T-helper 2 cell treated with Interferon-gamma antibody and Interleukin-4, amounts not matched to agents 5 μg/mL and 100 μg/mL, for 36 hours (primary cell): Measurements from ENCODE around the gene CCDC91.

Source experiments
- DNase-seq: peaks from one replicate; pipeline ENCODE4 v3.0.0; 2021; ENCODE audit warnings: low spot score
- H3K27ac Mint-ChIP-seq: one replicate; pipeline ENCODE4 v1.8.0; 2021; ENCODE audit warnings: mild to moderate bottlenecking, mixed read lengths
- H3K27me3 Mint-ChIP-seq: one replicate; pipeline ENCODE4 v1.8.0; 2021; ENCODE audit warnings: low read depth, mixed read lengths
- H3K36me3 Mint-ChIP-seq: one replicate; pipeline ENCODE4 v1.8.0; 2021; ENCODE audit warnings: low read depth, mixed read lengths
- H3K4me1 Mint-ChIP-seq: one replicate; pipeline ENCODE4 v1.8.0; 2021; ENCODE audit warnings: low read depth, mixed read lengths
- H3K4me3 Mint-ChIP-seq: one replicate; pipeline ENCODE4 v1.8.0; 2022; ENCODE audit warnings: mild to moderate bottlenecking, moderate library complexity, mixed read lengths
- H3K9me3 Mint-ChIP-seq: one replicate; pipeline ENCODE4 v1.8.0; 2021; ENCODE audit warnings: mixed read lengths

CCDC91 gene

DNA sequence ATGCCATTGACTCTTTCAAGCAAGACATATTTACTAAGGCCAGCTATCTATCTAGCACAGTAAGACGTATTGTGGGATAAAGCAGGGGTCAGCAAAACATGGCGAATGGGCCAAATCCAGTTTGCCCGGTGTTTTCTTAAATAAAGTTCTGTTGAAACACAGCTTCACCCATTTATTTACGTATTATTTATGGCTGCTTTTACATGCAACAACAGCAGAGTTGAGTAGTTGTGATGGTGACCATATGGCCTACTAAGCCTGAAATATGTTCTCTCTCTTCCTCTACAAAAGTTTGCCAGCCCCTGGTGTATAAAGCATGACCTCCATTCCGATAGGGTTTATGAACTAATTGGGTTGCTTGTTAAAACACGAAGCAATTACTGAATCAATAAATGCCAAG, 322.1 kb downstream of the CCDC91 start:
- H3K4me1 Mint-ChIP-seq, result no peaks in the 10 kb centered on the region
- no peak overlapping the region for H3K27ac Mint-ChIP-seq
- no peaks in the 10 kb centered on the region for H3K36me3 Mint-ChIP-seq
- H3K27me3 Mint-ChIP-seq, result no peaks in the 10 kb centered on the region
- H3K4me3 Mint-ChIP-seq, result no peak overlapping the region
- DNase-seq, result no peak
- peaks cover 7% of the 10 kb centered on the region for H3K9me3 Mint-ChIP-seq

DNA sequence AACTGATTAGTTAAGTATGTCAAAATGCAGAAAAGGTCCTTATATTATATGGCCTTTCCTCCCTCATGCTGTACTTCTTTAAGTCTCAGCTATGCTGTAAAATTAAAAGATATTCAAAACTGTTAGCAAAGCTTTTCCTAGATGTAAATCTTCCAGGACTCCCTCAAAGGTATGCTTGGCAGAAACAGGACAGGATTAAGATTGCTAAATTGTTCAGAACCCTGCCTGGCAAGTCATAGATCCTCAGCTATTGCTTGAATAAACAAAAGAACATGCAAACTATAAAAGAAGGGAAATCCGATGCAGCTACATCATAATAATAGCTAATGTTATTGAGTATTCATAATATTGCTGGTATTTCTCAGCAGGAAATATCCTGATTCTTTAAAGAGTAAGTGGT, 322.6 kb downstream of the CCDC91 start:
- Mint-ChIP-seq H3K4me1 (no peaks in the 10 kb centered on the region), H3K27ac (no peak overlapping the region), H3K4me3 (no peak overlapping the region), H3K36me3 (no peaks in the 10 kb centered on the region), H3K9me3 (peaks cover 7% of the 10 kb centered on the region), H3K27me3 (no peaks in the 10 kb centered on the region)
- no peak for DNase-seq

DNA sequence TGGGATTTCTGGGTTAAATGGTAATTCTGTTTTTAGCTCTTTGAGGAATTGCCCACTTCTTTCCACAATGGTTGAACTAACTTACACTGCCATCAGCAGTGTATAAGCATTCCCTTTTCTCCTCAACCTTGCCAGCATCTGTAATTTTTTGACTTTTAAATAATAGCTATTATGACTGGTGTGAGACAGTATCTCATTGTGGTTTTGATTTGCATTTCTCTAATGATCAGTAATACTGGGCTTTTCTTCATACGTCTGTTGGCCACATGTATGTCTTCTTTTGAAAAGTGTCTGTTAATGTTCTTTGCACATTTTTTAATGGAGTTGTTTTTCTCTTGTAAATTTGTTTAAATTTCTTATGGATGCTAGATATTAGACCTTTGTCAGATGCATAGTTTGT, 323.7 kb downstream of the CCDC91 start:
- no peak overlapping the region for H3K4me3 Mint-ChIP-seq
- no peaks in the 10 kb centered on the region for H3K4me1 Mint-ChIP-seq
- no peaks in the 10 kb centered on the region for H3K27me3 Mint-ChIP-seq
- no peak overlapping the region for H3K27ac Mint-ChIP-seq
- peaks cover 12% of the 10 kb centered on the region for H3K9me3 Mint-ChIP-seq
- DNase-seq, result no peak
- no peaks in the 10 kb centered on the region for H3K36me3 Mint-ChIP-seq

DNA sequence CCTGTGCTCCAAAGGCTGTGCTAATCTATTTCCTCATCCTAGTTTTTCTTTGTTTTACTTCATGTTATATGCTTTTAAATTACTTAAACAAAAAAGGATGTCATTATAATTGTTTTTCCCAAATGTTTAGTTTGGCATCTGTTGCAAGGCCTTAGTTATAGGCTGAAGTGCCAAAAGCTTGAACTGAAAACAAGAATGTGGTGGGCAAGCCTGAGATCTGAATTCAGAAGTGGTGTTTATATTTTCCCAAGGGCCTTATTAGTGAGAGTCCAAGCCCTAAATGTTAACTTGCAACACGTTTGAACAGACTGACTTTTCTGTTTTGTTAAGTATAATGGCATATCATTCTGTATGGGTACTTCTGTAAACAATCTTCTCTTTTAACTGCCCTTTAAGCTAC, 326.8 kb downstream of the CCDC91 start:
- Mint-ChIP-seq H3K4me1 (no peaks in the 10 kb centered on the region), H3K36me3 (no peaks in the 10 kb centered on the region), H3K27me3 (no peaks in the 10 kb centered on the region), H3K9me3 (peaks cover 24% of the 10 kb centered on the region), H3K4me3 (no peak overlapping the region), H3K27ac (no peak overlapping the region)
- DNase-seq, result no peak

DNA sequence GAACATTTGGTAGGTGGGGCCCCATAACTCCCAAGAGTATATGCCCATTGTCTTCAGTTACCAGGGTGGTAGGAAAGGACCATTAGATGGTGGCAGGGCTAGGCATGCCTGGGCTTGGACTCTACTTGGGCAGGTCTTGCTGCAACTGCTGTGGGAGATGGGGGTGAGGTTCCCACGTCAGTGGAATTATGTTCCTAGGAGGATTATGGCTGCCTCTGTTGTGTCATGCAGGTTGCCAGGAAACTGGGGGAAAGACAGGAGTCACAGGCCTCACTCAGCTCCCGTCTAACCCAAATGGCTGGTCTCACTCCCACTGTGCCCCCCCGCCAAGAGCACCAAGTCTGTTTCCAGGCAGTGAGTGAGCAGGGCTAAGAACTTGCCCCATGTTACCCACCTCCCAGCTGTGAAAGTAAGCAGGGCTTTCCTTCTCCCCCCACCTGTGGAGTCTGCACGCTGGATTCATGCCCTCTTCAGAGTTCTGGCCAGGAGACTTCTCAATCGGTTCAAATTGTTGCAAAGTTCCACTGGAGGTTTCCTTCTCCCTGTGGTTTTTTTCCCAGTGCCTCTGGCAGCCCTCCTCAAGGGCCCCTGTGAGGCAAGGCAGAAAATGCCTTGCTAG, 337.5 kb downstream of the CCDC91 start:
- H3K36me3 Mint-ChIP-seq, result no peaks in the 10 kb centered on the region
- H3K4me3 Mint-ChIP-seq, result no peak overlapping the region
- no peak for DNase-seq
- no peaks in the 10 kb centered on the region for H3K27me3 Mint-ChIP-seq
- no peak overlapping the region for H3K27ac Mint-ChIP-seq
- H3K4me1 Mint-ChIP-seq, result peaks cover 4% of the 10 kb centered on the region
- H3K9me3 Mint-ChIP-seq, result peaks cover 23% of the 10 kb centered on the region

DNA sequence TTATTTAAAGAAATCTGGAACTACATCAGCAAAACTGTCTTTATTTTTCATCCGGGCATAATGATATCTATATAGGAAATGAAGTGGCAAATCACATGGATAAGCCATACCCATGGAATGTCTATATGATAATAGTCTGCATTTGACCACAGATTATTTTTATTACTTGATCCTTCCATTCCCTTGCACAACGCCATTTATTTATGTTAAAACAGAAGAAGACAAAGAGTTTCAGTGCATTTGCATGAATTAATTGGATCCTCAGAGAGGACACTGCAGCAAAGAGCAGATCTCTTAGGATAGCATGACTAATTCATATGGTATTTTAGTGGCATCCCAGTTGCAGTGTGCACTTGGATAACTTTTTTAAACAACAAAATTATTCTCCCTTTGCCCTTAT, 345.0 kb downstream of the CCDC91 start:
- peaks cover 4% of the 10 kb centered on the region for H3K9me3 Mint-ChIP-seq
- no peak for DNase-seq
- H3K36me3 Mint-ChIP-seq, result peaks cover 2% of the 10 kb centered on the region
- H3K4me3 Mint-ChIP-seq, result no peak overlapping the region
- no peak overlapping the region for H3K27ac Mint-ChIP-seq
- H3K27me3 Mint-ChIP-seq, result no peaks in the 10 kb centered on the region
- H3K4me1 Mint-ChIP-seq, result no peaks in the 10 kb centered on the region

DNA sequence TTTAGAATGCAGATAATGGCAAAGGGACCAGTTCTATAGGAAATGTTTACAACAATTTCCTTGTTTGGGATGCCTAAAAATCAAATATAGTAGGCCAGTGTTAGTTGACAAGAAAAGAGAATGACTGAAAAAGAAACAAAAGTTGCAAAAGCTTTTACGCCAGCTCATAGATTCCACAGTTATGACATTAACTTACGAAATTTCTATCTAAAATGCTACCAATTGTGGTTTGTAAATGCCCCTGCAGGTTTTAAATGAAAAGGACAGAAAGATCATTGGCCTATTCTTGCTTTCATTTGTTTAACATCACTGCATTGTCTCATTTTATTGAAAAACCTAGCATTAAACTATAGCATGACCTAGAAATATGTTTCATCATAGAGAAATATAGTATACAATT, 345.8 kb downstream of the CCDC91 start:
- Mint-ChIP-seq H3K27me3 (no peaks in the 10 kb centered on the region), H3K36me3 (peaks cover 2% of the 10 kb centered on the region), H3K27ac (no peak overlapping the region), H3K4me1 (no peaks in the 10 kb centered on the region), H3K9me3 (peaks cover 4% of the 10 kb centered on the region), H3K4me3 (no peak overlapping the region)
- DNase-seq, result no peak

DNA sequence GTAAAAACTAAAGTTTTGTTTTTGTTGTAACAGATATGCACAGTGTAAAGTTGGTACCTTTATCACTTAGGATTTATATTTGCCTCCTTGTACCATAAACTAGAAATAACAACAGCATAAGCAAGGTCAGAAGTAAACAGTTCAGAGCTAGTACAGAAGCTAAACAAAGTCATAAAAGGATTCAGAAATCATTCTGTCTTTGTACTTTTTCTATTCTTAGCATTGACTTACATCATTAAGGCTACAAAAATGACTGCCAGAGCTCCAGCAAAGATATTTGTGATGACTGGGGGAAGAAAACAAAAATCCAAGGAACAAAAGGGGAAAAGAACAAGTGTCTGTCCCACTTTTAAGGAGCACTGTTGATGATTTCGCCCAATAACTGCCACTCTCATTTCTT, 347.2 kb downstream of the CCDC91 start:
- Mint-ChIP-seq H3K36me3 (peaks cover 2% of the 10 kb centered on the region), H3K27me3 (no peaks in the 10 kb centered on the region), H3K9me3 (peaks cover 4% of the 10 kb centered on the region), H3K27ac (no peak overlapping the region), H3K4me3 (no peak overlapping the region), H3K4me1 (no peaks in the 10 kb centered on the region)
- no peak for DNase-seq

DNA sequence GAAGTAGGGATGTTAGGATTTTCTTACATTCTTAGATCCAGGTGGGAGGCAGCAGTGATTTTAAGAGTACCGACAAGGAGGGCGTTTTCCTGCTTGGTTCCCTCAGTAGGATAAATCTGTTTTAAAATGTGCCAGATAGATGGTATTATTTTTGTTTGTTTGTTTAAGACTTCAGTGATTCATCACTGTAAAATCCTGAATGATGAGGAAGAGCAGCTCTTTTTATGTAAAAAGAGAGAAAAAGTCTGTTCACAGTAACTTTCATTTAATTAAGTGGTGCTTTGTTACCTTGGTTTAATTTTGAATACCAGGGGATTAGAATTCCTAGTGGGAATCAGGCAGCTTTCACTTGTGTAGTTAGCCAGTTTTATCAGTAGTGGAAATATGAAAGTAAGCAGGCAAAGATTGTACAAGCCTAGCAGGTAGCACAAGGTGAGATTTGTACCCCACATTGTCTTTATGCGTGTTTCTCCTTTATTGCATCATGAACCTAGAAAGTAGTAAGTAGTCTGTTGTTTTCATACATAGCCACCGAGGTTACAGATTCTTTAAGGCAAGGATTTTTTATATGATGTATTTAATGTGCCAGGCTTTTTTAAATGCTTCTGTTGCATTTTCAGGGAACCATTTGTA, 349.6 kb downstream of the CCDC91 start:
- Mint-ChIP-seq H3K27me3 (no peaks in the 10 kb centered on the region), H3K4me1 (peaks cover 11% of the 10 kb centered on the region), H3K36me3 (peaks cover 2% of the 10 kb centered on the region), H3K27ac (no peak overlapping the region), H3K9me3 (peaks cover 4% of the 10 kb centered on the region), H3K4me3 (no peak overlapping the region)
- no peak for DNase-seq

DNA sequence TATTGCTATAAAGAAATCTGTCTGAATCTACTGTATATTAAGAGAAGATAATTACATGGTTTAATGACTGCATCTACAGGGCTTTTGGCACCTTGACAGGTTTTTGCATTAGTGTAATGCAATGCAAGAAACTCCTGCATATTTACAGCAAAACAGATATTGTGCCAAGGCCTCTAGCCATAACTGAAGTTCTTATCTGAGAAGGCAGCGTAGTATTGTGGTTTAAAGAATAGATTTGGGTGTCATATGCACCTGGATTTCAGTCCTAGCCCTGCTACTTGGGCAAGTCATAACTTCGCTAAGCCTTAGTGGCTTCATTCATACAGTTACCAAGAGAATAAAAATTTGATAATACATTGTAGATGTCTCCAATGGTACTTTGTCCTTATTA, 350.1 kb downstream of the CCDC91 start:
- no peaks in the 10 kb centered on the region for H3K27me3 Mint-ChIP-seq
- no peak overlapping the region for H3K4me3 Mint-ChIP-seq
- no peak overlapping the region for H3K27ac Mint-ChIP-seq
- H3K9me3 Mint-ChIP-seq, result peaks cover 4% of the 10 kb centered on the region
- H3K36me3 Mint-ChIP-seq, result peaks cover 2% of the 10 kb centered on the region
- H3K4me1 Mint-ChIP-seq, result peaks cover 11% of the 10 kb centered on the region
- DNase-seq, result no peak

DNA sequence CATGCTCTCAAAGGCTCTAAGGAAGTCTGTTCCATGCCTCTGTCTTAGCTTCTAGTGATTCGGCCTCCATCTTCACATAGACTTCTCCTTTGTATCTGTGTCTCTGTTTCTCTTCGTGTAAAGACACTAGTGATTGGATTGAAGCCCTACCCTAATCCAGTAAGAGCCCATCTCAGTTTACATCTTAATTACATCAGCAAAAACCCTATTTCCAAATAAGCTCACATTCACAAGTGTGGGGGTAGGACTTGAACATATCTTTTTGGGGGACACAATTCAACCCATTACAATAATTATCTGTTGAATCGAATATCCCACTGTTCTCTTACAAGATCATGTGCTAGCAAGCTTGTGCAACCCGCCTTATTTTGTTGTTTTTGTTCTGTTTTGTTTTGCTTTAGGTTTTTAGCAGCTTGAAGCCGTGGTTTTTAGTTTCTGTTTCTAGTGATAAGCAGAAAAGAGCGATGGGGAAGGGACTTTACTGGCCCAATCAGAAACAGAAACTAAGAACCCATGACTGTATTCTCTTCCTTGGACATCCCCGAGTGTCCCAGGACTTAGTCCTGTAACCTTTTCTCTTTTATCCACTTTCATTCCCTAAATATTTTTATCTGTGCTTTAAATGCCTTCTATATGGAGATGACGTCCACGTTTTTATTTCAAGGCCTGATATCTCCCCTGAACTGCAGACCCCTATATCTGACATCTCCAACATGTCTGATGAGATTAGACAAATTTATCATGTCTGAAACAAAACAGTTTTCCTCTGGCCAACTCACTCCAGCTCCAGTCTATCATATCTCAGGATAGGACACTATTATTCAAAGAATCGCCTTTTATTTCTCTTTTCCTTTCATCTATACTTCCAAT, 353.0 kb downstream of the CCDC91 start:
- DNase-seq, result no peak
- Mint-ChIP-seq H3K4me3 (no peak overlapping the region), H3K4me1 (peaks cover 11% of the 10 kb centered on the region), H3K36me3 (peaks cover 2% of the 10 kb centered on the region), H3K27ac (no peak overlapping the region), H3K27me3 (no peaks in the 10 kb centered on the region), H3K9me3 (peaks cover 4% of the 10 kb centered on the region)

DNA sequence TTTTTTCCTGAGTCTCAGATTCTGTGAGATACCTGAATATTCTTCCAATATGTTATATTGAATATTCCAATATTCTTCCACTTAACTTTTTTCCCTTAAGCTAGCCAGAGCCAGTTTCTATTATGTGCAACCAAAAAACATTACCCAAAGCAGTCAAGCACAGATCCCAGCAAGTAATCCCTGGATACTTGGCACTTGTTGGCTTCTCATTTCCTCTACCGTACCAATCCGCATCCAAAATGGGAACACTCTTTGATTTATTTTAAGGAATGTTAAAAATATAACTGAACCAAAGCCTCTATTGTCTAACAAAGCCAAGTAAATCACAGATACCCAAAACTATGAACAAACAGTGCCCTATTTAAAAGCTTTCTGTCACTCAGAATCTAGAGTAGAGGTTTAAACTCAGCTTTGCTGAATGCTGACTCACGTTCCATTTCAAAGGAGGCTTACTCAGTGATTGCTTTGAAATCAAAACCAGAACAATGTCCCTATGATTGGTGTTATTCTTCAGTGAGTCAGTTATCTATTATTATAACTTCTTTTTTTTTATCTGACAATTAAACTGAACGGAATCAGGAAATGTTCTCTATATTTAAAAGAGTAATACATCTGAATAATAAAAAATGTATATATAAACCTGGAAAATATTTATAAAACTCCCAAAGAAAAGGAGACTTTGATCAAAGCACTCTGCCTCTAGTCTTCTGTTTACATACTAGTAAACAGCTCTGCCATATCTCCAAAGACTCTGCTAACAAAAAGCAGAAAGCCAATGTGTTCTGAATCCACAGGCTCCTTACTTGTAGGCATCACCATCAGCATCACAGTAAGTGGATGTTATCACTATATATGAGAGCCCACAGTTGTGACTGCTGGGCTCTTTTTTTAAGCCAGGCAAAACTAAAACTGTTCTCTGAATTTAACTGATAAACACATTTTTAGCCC, 360.8 kb downstream of the CCDC91 start:
- no peak overlapping the region for H3K27ac Mint-ChIP-seq
- no peak overlapping the region for H3K4me3 Mint-ChIP-seq
- no peaks in the 10 kb centered on the region for H3K36me3 Mint-ChIP-seq
- H3K27me3 Mint-ChIP-seq, result no peaks in the 10 kb centered on the region
- H3K4me1 Mint-ChIP-seq, result no peaks in the 10 kb centered on the region
- H3K9me3 Mint-ChIP-seq, result no peaks in the 10 kb centered on the region
- DNase-seq, result no peak

DNA sequence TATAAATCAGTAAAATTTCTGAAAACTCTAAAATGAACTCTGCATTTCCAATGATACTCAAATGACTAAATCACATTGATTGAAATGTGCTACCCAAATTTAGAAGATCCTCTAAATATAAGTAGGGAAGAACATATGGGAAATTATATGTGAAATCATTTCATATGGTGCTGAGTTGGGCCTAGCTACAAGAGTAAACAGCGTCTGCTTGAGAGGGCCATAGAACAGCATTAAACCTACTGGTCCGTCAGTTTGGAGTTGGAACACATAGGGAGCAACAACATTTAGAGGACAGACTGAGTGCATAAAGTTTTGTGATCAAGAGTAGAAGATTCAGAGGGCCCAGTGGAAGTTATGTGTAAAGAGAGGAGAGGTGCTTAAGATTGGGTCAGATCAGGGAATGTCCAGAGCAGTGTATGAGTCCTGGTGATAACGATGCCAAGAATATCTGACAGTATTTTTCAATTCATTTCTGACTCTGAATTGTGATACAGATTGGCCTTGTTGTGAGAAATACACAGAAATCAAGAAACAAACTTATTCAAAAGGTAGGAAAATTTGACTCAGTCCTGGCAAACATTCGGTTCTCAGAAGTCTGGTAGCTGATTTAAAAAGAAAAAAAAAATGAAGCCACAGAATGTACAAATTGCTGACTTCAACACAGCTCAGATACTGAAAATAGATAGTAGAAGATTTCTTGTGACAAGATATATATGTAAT, 362.2 kb downstream of the CCDC91 start:
- H3K9me3 Mint-ChIP-seq, result no peaks in the 10 kb centered on the region
- no peaks in the 10 kb centered on the region for H3K27me3 Mint-ChIP-seq
- no peak overlapping the region for H3K4me3 Mint-ChIP-seq
- peak overlapping the region; percentile 2 for H3K27ac Mint-ChIP-seq
- DNase-seq, result no peak
- H3K36me3 Mint-ChIP-seq, result no peaks in the 10 kb centered on the region
- no peaks in the 10 kb centered on the region for H3K4me1 Mint-ChIP-seq
